HG02870 (cell line): ENCODE results near the gene CRYBG3.
"Not testable (repeated sequence)": the region's sequence is repeated elsewhere in the genome, so short reads cannot be mapped to it uniquely, and the experiment has no call there.

Experiments
- ATAC-seq: cut with Tn5 transposase; IDR thresholded peaks from one replicate; pipeline ENCODE4 v1.9.1; 2021; ENCODE audit warnings: mild to moderate bottlenecking, moderate library complexity; ENCODE audit not compliant: unreplicated experiment

Gene CRYBG3

DNA sequence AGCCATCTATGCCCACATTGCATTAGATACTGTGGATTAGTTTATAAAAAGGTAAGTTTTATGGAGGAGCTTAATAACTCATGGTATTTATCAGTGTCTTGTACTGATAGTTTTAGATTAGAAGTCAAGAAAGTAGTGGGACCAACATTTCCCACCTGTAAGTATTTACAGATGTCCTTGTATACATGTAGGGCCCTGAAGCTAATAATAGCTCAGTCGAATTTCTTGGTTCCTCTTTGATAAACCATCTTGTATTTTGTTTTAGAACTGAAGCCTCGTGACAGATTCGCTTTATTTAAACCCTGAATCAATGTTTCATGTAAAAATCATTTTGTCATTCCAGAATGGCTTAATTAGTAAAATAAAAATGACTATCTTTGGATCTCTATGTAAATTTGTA is 73.4 kb downstream of the CRYBG3 start:
- peak; percentile 64 for ATAC-seq

GRCh38 chr3:97896129-97896528 is 74.3 kb downstream of the CRYBG3 start:
- ATAC-seq, result no peak

DNA sequence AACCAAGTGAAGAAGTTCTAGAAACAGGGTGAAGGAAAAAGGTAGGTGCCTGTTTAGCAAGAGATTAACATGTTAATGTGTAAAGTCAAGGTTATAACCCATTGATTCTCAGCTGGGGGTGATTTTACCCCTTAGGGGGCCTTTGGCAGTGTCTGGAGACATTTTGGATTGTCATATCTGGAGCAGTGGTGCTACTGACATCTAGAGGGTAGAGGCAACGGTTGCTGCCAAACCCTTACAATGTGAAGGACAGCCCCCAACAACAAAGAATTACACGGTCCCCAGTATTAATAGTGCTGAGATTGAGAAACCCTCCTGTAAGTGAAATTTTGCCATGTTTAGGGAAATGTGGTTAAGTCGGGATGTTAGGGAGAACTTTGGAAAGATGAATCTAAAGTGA is 74.7 kb downstream of the CRYBG3 start:
- no peak for ATAC-seq

- ATAC-seq, result no peak
Observed at GRCh38 chr3:97899331-97899730, 77.5 kb downstream of the CRYBG3 start.

GRCh38 chr3:97901313-97902248 is 79.8 kb downstream of the CRYBG3 start:
- ATAC-seq, result no peak

DNA sequence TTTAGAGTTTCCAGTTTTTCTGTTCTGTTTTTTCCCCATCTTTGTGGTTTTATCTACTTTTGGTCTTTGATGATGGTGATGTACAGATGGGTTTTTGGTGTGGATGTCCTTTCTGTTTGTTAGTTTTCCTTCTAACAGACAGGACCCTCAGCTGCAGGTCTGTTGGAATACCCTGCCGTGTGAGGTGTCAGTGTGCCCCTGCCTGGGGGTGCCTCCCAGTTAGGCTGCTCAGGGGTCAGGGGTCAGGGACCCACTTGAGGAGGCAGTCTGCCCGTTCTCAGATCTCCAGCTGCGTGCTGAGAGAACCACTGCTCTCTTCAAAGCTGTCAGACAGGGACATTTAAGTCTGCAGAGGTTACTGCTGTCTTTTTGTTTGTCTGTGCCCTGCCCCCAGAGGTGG is 88.0 kb downstream of the CRYBG3 start:
- ATAC-seq, result not testable (repeated sequence)

- ATAC-seq, result not testable (repeated sequence)
Observed at GRCh38 chr3:97910236-97910831, 88.5 kb downstream of the CRYBG3 start.

GRCh38 chr3:97910931-97911351 is 89.1 kb downstream of the CRYBG3 start:
- no peak for ATAC-seq

GRCh38 chr3:97911459-97911858 is 89.6 kb downstream of the CRYBG3 start:
- no peak for ATAC-seq

DNA sequence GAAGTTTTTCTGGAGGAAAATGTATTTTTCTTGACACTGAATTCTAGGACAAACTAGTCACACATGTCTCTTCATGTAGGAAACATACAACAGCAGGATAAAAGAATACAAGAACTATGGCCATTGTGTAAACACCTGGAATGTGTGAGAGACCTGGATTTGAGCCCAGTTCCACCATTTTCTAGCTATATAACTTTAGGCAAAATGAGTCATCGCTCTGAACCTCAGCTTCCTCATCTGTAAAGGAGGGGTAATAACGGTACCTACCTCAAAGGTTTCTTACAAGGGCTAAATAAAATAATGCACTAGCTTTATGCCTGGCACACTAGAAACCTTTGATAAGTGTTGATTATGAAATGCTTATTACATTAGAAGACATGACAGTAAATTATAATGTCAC is 92.6 kb downstream of the CRYBG3 start:
- no peak for ATAC-seq

DNA sequence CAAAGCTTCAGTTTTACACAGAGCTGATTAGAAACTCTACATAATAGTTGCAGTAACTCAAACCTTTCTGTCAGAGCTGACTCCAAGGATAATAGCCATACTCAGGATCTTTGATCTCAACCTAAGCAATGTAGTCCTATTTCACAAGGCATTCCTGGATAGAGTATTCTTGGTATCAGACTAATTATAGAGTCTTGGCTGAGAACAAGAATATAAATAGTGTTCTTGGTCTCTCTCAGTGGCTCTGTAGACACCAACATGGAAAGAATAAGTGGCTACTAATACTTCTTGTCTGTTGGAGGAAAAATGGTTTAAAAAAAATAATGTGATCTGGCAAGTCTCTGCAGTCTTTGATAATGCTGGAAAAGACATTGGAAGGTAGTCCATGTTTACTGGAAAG is 94.8 kb downstream of the CRYBG3 start:
- no peak for ATAC-seq

DNA sequence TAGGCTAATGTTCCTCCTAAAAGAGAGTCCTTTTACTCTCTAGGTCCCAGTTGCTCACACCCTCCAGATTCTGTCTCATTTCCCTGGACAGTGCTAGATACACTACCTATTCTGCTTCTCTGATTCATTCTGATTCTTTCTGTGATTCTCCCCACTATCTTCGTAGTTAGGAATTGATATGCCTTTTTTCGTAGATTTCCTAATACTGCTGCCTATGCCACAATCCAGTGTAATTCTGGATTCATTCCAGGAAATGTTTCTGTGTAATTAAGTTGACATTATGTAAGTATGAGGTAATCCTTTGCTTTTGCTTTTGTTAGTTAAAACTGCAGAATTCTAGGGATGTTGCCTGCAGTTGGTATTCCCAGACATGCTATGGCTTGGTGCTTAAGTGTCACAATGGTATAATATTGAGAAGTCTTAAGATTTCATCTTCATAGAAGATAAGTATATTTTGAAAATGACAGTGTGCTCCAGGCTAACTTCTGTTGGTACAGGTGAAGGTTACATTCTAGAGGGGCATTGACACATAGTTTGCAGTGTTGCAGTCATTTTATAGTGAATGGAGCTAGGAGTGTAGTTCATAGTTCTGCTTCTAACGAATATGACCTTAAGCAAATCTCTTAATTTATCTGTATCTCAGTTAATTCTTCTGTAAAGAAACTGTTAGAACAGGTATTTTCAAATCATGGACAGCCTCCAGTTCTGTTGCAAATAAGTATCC is 96.2 kb downstream of the CRYBG3 start:
- no peak for ATAC-seq

DNA sequence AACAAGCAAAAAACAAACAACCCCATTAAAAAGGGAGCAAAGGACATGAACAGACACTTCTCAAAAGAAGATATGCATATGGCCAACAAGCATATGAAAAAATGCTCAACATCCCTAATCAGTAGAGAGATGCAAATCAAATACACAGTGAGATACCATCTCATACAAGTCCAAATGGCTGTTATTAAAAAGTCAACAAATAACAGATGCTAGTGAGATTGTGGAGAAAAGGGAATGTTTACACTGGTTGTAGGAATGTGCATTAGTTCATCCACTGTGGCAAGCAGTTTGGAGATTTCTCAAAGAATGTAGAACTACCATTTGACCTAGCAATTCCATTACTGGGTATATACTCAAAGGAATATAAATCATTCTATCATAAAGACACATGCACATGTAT is 105.9 kb downstream of the CRYBG3 start:
- ATAC-seq, result no peak

DNA sequence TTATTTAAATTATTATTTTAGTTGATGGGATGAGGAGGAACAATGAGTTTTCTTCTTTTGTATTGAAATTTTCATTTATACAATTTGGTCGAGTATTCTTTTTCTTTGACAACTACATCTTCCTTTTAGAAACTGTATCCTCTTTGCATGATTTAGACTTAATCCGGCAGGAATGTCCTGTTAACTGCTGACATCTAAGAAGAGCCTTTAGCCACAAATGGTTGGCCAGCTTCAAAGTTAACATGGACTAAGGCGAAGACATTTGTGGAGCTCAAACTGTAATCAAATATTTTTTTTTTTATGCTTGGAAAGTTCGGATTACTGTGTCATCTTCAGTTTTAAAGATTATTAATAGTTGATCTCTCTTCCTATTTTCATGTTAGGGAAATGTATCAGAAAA is 107.2 kb downstream of the CRYBG3 start:
- ATAC-seq, result no peak

GRCh38 chr3:97930018-97930417 is 108.2 kb downstream of the CRYBG3 start:
- ATAC-seq, result no peak

- ATAC-seq, result no peak
Observed at GRCh38 chr3:97931218-97931617, 109.4 kb downstream of the CRYBG3 start.

DNA sequence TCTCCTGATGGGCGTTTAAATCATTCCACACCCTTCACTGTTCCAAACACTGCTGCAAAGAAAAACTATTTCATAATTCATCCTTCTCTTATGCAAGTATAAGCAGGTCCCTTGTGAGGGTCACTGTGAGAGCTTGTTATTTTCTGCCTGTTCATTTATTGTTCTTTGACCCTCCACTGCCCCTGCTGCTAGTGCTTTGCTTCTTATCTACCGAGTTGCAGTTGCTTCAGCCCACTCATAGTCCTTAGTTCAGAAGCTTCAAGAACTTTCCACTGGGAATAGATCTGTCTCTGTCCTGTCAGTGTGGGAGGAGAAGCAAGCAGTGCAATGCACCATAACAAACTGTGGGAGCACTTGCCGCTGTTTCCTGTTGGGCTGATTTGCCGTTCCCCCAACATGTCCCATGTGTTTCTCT is 110.6 kb downstream of the CRYBG3 start:
- ATAC-seq, result no peak

DNA sequence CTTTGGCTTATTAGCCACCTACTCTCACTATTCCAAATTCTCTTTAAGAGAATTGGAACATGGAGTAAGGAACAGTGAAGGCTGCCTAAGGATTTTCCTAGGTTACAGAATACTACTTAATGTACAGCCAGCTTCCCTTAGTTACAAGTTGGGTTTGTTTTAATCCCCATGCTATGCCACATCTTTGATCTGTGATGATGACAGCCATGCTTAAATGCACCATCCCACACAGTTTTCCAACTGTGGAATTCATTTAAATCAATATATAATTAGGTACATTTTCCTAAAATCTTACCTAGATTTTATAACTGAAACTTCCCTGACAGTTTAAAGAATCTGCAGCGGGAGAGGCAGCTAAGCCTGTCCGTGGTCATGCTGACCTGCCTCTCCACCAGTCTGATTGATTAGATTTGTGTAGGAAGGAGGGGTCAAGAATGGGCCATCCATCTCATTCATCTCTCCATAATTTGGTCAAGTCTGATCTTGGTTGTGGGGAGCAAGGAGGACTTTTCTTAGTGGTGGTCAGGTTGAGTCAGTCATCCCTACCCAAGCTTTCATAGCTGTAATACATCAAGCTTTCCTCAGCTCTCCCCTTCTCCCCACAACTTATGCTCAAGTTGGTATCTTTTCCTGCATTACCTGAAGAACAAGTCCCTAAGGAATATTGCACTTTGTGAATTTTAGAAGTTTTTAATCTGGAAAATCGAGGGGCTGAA is 113.3 kb downstream of the CRYBG3 start:
- no peak for ATAC-seq

GRCh38 chr3:97935842-97936241 is 114.0 kb downstream of the CRYBG3 start:
- ATAC-seq, result no peak

- ATAC-seq, result no peak
Observed at GRCh38 chr3:97937205-97937604, 115.4 kb downstream of the CRYBG3 start.

- ATAC-seq, result no peak
Observed at GRCh38 chr3:97938444-97938843, 116.6 kb downstream of the CRYBG3 start.
